ENCODE results near the gene OSBPL1A. TPM values are rescaled to one million over a fixed set of nuclear protein-coding genes. Genes with fewer than 3 reads are reported as not detected.

The OSBPL1A gene
- total and polyA plus RNA-seq, 2 of the 8 experiments (the other 6 are each of a cell fraction or from before 2014, with no cell fraction given): 53.2 to 74.9 TPM

GRCh38 chr18:24398540-24398939 is 916 bp upstream of the OSBPL1A start:
- DNase-seq (ENCODE audit: low read depth in 1 of 2, low spot score in 2 of 2): no peak
- H3K9ac ChIP-seq (replicated peaks in 1 of 4; ENCODE audit: extremely low read depth in 1 of 4, low read depth in 3 of 4, low read length in 3 of 4): 0 out of 7 replicates have a peak overlapping the region, but pooled peaks of 1 of the 4 experiments have one; percentile 39
- H4K5ac ChIP-seq (ENCODE audit: insufficient read length, low read depth, low read length): no peak overlapping the region
- H3K79me2 ChIP-seq (ENCODE audit: control insufficient read depth in 1 of 2, insufficient read depth in 2 of 2, low read length in 2 of 2): peaks cover 0 to 38% of the 10 kb centered on the region in 2 experiments; a peak in 3 of 4 replicates
- 9% methylated on average over 15 of the region's 15 CpGs; no CpG with 5 or more reads in 1 of the 2 experiments for WGBS, 2 experiments (ENCODE audit: extremely low coverage in 1 of 2, insufficient coverage in 1 of 2, insufficient read length in 1 of 2, insufficient replicate concordance in 2 of 2, low coverage in 1 of 2, low lambda C conversion rate in 2 of 2, missing lambda C conversion rate in 1 of 2)
- H2BK15ac ChIP-seq (ENCODE audit: low read length): no peak overlapping the region
- ChIA-PET CTCF (ENCODE audit: partially characterized antibody) (interaction anchor here (0.6 to 2.8 kb wide), 7 partner anchors 9 to 39 kb away, joined by 3 to 18 read pairs (median 5); no protein-coding TSS in a partner anchor), POLR2A (ENCODE audit: partially characterized antibody) (interaction anchor here (0.7 to 3.3 kb wide), 12 partner anchors 8 to 128 kb away, joined by 3 to 20 read pairs (median 5); partner anchors contain the start of gene IMPACT)
- H4K91ac ChIP-seq (replicated peaks; ENCODE audit: insufficient read length, low read length): no peak overlapping the region
- no peaks in the 10 kb centered on the region; a peak in 1 of 7 replicates for H3K27me3 ChIP-seq (replicated peaks in 1 of 4; ENCODE audit: control insufficient read depth in 3 of 4, extremely low read depth in 1 of 4, insufficient read depth in 3 of 4, low read length in 3 of 4)
- TF ChIP-seq JUND (IDR thresholded peaks at IDR 0.05; ENCODE audit: low read length) (peak; percentile 64; the same call in 1 of the 2 replicates), ASH2L (IDR thresholded peaks at IDR 0.05; ENCODE audit: low read length) (peak; percentile 0), SRF (IDR thresholded peaks at IDR 0.05; ENCODE audit: low read depth, low read length) (no peak)
- H3K9me3 ChIP-seq (ENCODE audit: insufficient read depth in 2 of 2, low read depth in 1 of 2, low read length in 1 of 2): no peaks in the 10 kb centered on the region
- H3K4ac ChIP-seq (replicated peaks; ENCODE audit: insufficient read length, low read depth, low read length): no peak overlapping the region
- H3K4me1 ChIP-seq (replicated peaks in 1 of 4; ENCODE audit: control insufficient read depth in 3 of 4, insufficient read depth in 4 of 4, low read length in 3 of 4): peaks cover 4 to 9% (median 6%) of the 10 kb centered on the region in 4 experiments; a peak in 6 of 7 replicates
- no peak overlapping the region for H2AK5ac ChIP-seq (ENCODE audit: low read depth, low read length)
- no peak overlapping the region; the same call in 1 of the 2 replicates for H2BK5ac ChIP-seq (ENCODE audit: low read depth, low read length)
- H2AFZ ChIP-seq (ENCODE audit: low read length): 0 out of 2 replicates have a peak overlapping the region, but pooled peaks have one; percentile 2
- H3K18ac ChIP-seq (ENCODE audit: extremely low read depth, low read length): peak overlapping the region; percentile 33; the same call in 1 of the 2 replicates
- H3K23me2 ChIP-seq (ENCODE audit: low read depth, low read length): peaks cover 8% of the 10 kb centered on the region
- peak overlapping the region; percentile 6 for H2BK120ac ChIP-seq (replicated peaks; ENCODE audit: low read depth, low read length)
- no peak overlapping the region for H2BK20ac ChIP-seq (ENCODE audit: low read length)
- no peak overlapping the region for H3K14ac ChIP-seq (ENCODE audit: insufficient read length)
- no peak overlapping the region for H3K56ac ChIP-seq (replicated peaks; ENCODE audit: insufficient read length, low read depth, low read length)
- no peaks in the 10 kb centered on the region for H4K20me1 ChIP-seq (replicated peaks in 1 of 2; ENCODE audit: control insufficient read depth in 1 of 2, insufficient read depth in 2 of 2, low read length in 2 of 2)
- H3K79me1 ChIP-seq (ENCODE audit: low read depth, low read length): peaks cover 3% of the 10 kb centered on the region; the same call in 1 of the 2 replicates
- no peak overlapping the region for H2BK12ac ChIP-seq (ENCODE audit: low read depth, low read length)
- no peaks in the 10 kb centered on the region for H3K36me3 ChIP-seq (ENCODE audit: control insufficient read depth in 2 of 4, insufficient read depth in 4 of 4, low read length in 3 of 4)
- H3K4me3 ChIP-seq (ENCODE audit: extremely low read depth in 1 of 4, insufficient read depth in 2 of 4, low read depth in 3 of 4, low read length in 4 of 4): peak overlapping the region; percentile 22 to 91 (median 36); a peak in 7 of 8 replicates
- peak overlapping the region; percentile 74 to 94 for H3K4me2 ChIP-seq (ENCODE audit: insufficient read depth in 1 of 2, low read depth in 2 of 2, low read length in 2 of 2)
- no peak for FAIRE-seq
- H3K23ac ChIP-seq (ENCODE audit: insufficient read length): no peak overlapping the region
- H4K8ac ChIP-seq (ENCODE audit: extremely low read depth, insufficient read depth, low read length): no peak overlapping the region
- H3K27ac ChIP-seq (ENCODE audit: low read depth, low read length): no peak overlapping the region; the same call in 1 of the 2 replicates
